Transverse colon (tissue), 4 donors: ENCODE measurements around the gene ILKAP.

Experiments used
- POLR2A ChIP-seq: fragments of 450-650 bp; IDR thresholded peaks from one replicate; pipeline ENCODE4 v1.6.1; 2016; ENCODE audit warnings: antibody characterized with exemption, mild to moderate bottlenecking, moderate library complexity
- POLR2AphosphoS5 ChIP-seq, 3 donors: sonication (generic); formaldehyde crosslinking; IDR thresholded peaks; one replicate each; pipeline ENCODE4 v1.6.1; 2016; ENCODE audit warnings: antibody characterized with exemption in 3 of 3
- TF ChIP-seq, protein P1 (sequence below), 5 experiments: fragments of 200-600 bp in 3 of 5; fragments of 450-650 bp in 2 of 5; sonication (generic) in 3 of 5; IDR thresholded peaks; 1 replicate in 2 of 5; 2 replicates in 3 of 5; pipeline ENCODE4 v1.5.1; 2016 to 2017; ENCODE audit warnings: antibody characterized with exemption in 5 of 5, inconsistent platforms in 3 of 5, mild to moderate bottlenecking in 2 of 5, moderate library complexity in 1 of 5

DNA sequence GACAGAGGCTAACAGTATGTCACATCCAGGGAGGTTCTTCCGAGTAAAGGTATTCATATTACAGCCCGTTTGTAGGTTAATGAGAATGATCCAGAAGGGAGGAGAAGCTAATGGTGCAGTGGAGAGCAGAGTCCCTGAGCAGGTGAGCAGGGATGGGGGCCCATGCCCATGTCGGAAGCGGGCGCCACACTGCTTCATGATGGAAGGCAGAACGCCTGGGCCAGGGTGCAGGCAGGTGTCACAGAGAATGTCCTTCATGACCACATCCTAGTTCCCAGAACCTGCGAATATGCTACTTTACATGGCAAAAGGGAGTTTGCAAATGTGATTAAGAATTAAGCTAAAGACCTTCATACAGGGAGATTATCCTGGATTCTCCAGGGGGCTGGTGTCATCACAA, 32.4 kb upstream of the ILKAP start:
- no peak for TF ChIP-seq POLR2AphosphoS5 (IDR thresholded peaks at IDR 0.05)
- TF ChIP-seq, protein P1, sequence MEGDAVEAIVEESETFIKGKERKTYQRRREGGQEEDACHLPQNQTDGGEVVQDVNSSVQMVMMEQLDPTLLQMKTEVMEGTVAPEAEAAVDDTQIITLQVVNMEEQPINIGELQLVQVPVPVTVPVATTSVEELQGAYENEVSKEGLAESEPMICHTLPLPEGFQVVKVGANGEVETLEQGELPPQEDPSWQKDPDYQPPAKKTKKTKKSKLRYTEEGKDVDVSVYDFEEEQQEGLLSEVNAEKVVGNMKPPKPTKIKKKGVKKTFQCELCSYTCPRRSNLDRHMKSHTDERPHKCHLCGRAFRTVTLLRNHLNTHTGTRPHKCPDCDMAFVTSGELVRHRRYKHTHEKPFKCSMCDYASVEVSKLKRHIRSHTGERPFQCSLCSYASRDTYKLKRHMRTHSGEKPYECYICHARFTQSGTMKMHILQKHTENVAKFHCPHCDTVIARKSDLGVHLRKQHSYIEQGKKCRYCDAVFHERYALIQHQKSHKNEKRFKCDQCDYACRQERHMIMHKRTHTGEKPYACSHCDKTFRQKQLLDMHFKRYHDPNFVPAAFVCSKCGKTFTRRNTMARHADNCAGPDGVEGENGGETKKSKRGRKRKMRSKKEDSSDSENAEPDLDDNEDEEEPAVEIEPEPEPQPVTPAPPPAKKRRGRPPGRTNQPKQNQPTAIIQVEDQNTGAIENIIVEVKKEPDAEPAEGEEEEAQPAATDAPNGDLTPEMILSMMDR (IDR thresholded peaks at IDR 0.05), result no peak
- TF ChIP-seq POLR2A, result no peak
